OCI-LY1 (cell line): ENCODE results near the gene PSAP.

ENCODE experiments used
- H2AFZ ChIP-seq: fragments of 200-600 bp; sonication (generic), shearing (Covaris generic); 2 replicates; pipeline ENCODE4 v1.6.0; 2014; ENCODE audit warnings: antibody characterized with exemption, mild to moderate bottlenecking, low read length
- H3F3A ChIP-seq: fragments of 200-600 bp; sonication (generic), shearing (Covaris generic); 2 replicates; pipeline ENCODE4 v1.6.0; 2014; ENCODE audit warnings: mild to moderate bottlenecking, antibody characterized with exemption, low read length, moderate library complexity; ENCODE audit not compliant: insufficient read depth
- H3K27ac ChIP-seq: fragments of 200-600 bp; sonication (generic); 2 replicates; pipeline ENCODE4 v1.5.1; 2014; ENCODE audit warnings: low read length, mixed run types, mild to moderate bottlenecking, low read depth; ENCODE audit not compliant: poor library complexity, severe bottlenecking
- H3K27me3 ChIP-seq: fragments of 200-600 bp; sonication (generic); 2 replicates; pipeline ENCODE4 v1.6.0; 2014; ENCODE audit warnings: antibody characterized with exemption, mild to moderate bottlenecking, low read length, moderate library complexity; ENCODE audit not compliant: insufficient read depth
- H3K36me3 ChIP-seq: fragments of 200-600 bp; sonication (generic); 2 replicates; pipeline ENCODE4 v1.6.1; 2014; ENCODE audit warnings: mild to moderate bottlenecking, antibody characterized with exemption, low read length, moderate library complexity, mixed read lengths; ENCODE audit not compliant: insufficient read depth
- H3K4me1 ChIP-seq: fragments of 200-600 bp; sonication (generic); 2 replicates; pipeline ENCODE4 v1.5.1; 2014; ENCODE audit warnings: mild to moderate bottlenecking, low read length, moderate library complexity; ENCODE audit not compliant: insufficient read depth, severe bottlenecking
- H3K4me2 ChIP-seq: fragments of 200-600 bp; sonication (generic), shearing (Covaris generic); 2 replicates; pipeline ENCODE4 v1.6.1; 2014; ENCODE audit warnings: low read length
- H3K4me3 ChIP-seq: fragments of 200-600 bp; sonication (generic); 2 replicates; pipeline ENCODE4 v1.5.1; 2014; ENCODE audit warnings: low read length, low read depth, mild to moderate bottlenecking, mixed read lengths; ENCODE audit not compliant: poor library complexity, severe bottlenecking
- H3K79me2 ChIP-seq: fragments of 200-600 bp; shearing (Covaris generic); 2 replicates; pipeline ENCODE4 v1.6.1; 2016; ENCODE audit warnings: mixed run types, low read length, mixed read lengths; ENCODE audit not compliant: insufficient read depth
- H3K9ac ChIP-seq: fragments of 200-600 bp; sonication (generic), shearing (Covaris generic); 2 replicates; pipeline ENCODE4 v1.6.1; 2014; ENCODE audit warnings: mild to moderate bottlenecking, low read length, mixed read lengths
- H3K9me2 ChIP-seq: fragments of 200-600 bp; sonication (generic), shearing (Covaris generic); 2 replicates; pipeline ENCODE4 v1.6.1; 2014; ENCODE audit warnings: low read depth, mild to moderate bottlenecking, low read length, mixed read lengths
- H3K9me3 ChIP-seq: fragments of 200-600 bp; shearing (Covaris generic); 2 replicates; pipeline ENCODE4 v1.6.1; 2014; ENCODE audit warnings: low read length, mixed read lengths
- H4K20me1 ChIP-seq: fragments of 200-600 bp; sonication (generic), shearing (Covaris generic); 2 replicates; pipeline ENCODE4 v1.6.0; 2016; ENCODE audit warnings: mild to moderate bottlenecking, low read length; ENCODE audit not compliant: insufficient read depth
- CTCF ChIP-seq: fragments of 200-600 bp; sonication (generic), shearing (Covaris generic); IDR thresholded peaks from 2 replicates; pipeline ENCODE4 v1.5.1; 2017; ENCODE audit warnings: mild to moderate bottlenecking, antibody characterized with exemption, low read length, moderate library complexity, mixed read lengths
- EZH2 ChIP-seq: fragments of 200-600 bp; sonication (generic), shearing (Covaris generic); IDR thresholded peaks from 2 replicates; pipeline ENCODE4 v1.8.0; 2017; ENCODE audit warnings: borderline replicate concordance, mixed run types, mild to moderate bottlenecking, antibody characterized with exemption, low read length, moderate library complexity, mixed read lengths

The PSAP gene

GRCh38 chr10:71766717-71767419 is 84.2 kb downstream of the PSAP start:
- no peaks in the 10 kb centered on the region for H3K9me3 ChIP-seq
- H3K9me2 ChIP-seq = no peaks in the 10 kb centered on the region
- H2AFZ ChIP-seq = no peak overlapping the region
- H3K9ac ChIP-seq = no peak overlapping the region
- H4K20me1 ChIP-seq = no peaks in the 10 kb centered on the region
- TF ChIP-seq EZH2 (no peak), CTCF (no peak)
- 0 out of 2 replicates have a peak, but pooled peaks cover 3% of the 10 kb centered on the region for H3K27me3 ChIP-seq
- no peak overlapping the region for H3K4me2 ChIP-seq
- no peaks in the 10 kb centered on the region for H3K79me2 ChIP-seq
- H3K4me3 ChIP-seq = no peak overlapping the region
- peaks cover 14% of the 10 kb centered on the region for H3K4me1 ChIP-seq
- no peaks in the 10 kb centered on the region for H3K36me3 ChIP-seq
- no peak overlapping the region for H3K27ac ChIP-seq
- H3F3A ChIP-seq = no peaks in the 10 kb centered on the region
